Lower leg skin (tissue), 4 donors: ENCODE results near the gene PIGQ. TPM values are rescaled to one million over a fixed set of nuclear protein-coding genes. Genes with fewer than 3 reads are reported as not detected.

Experiments used
- DNase-seq, 2 donors: peaks; one replicate each; pipeline ENCODE4 v3.0.0-alpha.2; 2019; ENCODE audit warnings: low spot score in 2 of 2
- H3K4me3 ChIP-seq: fragments of 200-600 bp; sonication (generic); 2 replicates; pipeline ENCODE4 v1.5.1; 2017; ENCODE audit warnings: mild to moderate bottlenecking, low read depth; ENCODE audit not compliant: poor library complexity, severe bottlenecking
- CTCF ChIP-seq, 3 donors: fragments of 450-650 bp; IDR thresholded peaks; one replicate each; pipeline ENCODE4 v1.5.1; 2016; ENCODE audit warnings: antibody characterized with exemption in 3 of 3, mild to moderate bottlenecking in 3 of 3, moderate library complexity in 2 of 3
- POLR2A ChIP-seq, 2 donors: fragments of 450-650 bp; IDR thresholded peaks; one replicate each; pipeline ENCODE4 v1.6.1; 2016 to 2017; ENCODE audit warnings: antibody characterized with exemption in 2 of 2, mild to moderate bottlenecking in 1 of 2, moderate library complexity in 1 of 2
- WGBS, 2 donors: methylation state at CpG; one replicate each; pipeline ENCODE4 v1.1.5; 2018; 5-methylcytosine and 5-hydroxymethylcytosine counted together
- intact Hi-C: fragments of 100-400 bp; cut with DNase I; formaldehyde crosslinking; loops from one replicate; pipeline ENCODE4 v1.15.0; 2023; ENCODE audit warnings: low total_unique reads
- total RNA-seq, 4 donors: library from RNA; depleted of rRNA; stranded (reverse); fragments of >200 nt; gene quantifications; one replicate each; pipeline ENCODE4 v1.1.0, GENCODE V29; 2016

The PIGQ gene
- total RNA-seq, 4 donors from 2014 or later = 33.2 to 46.1 (median 43.5) TPM

- no peak for DNase-seq
- intact Hi-C loops = no loop called here
- TF ChIP-seq POLR2A (IDR thresholded peaks at IDR 0.05) (no peak), CTCF (IDR thresholded peaks at IDR 0.05) (no peak)
- WGBS, 2 donors = 60 to 64% methylated on average over 7 of the region's 7 CpGs
- H3K4me3 ChIP-seq = no peak overlapping the region
Measured at GRCh38 chr16:600781-601180, 31.0 kb downstream of the PIGQ start.

- intact Hi-C loops = no loop called here
- TF ChIP-seq CTCF (IDR thresholded peaks at IDR 0.05) (no peak), POLR2A (IDR thresholded peaks at IDR 0.05) (no peak)
- H3K4me3 ChIP-seq = no peak overlapping the region
- WGBS, 2 donors = 74 to 76% methylated on average over 5 of the region's 5 CpGs
- DNase-seq = no peak
Measured at GRCh38 chr16:603933-604332, 34.2 kb downstream of the PIGQ start.

- TF ChIP-seq POLR2A (IDR thresholded peaks at IDR 0.05) = no peak
- WGBS, 2 donors = 86 to 91% methylated on average over 14 to 21 of the region's 22 CpGs
Measured at GRCh38 chr16:606656-607307, 37.0 kb downstream of the PIGQ start.

DNA sequence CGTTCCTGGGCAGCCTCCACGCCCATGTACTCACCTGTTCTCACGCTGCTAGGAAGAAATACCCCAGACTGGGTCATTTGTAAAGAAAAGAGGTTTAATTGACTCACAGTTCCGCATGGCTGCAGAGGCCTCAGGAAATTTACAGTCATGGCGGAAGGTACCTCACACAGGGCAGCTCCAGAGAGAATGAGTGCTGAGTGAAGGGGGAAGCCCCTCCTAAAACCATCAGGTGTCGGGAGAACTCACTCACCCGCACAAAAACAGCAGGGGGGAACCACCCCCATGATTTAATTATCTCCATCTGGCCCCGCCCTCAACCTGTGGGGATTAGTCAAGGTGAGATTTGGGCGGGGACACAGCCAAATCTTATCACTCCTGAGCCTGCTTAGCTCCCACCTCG, 38.3 kb downstream of the PIGQ start:
- intact Hi-C loops = no loop called here
- no peak overlapping the region for H3K4me3 ChIP-seq
- TF ChIP-seq POLR2A (IDR thresholded peaks at IDR 0.05) = no peak
- no peak for TF ChIP-seq CTCF (IDR thresholded peaks at IDR 0.05)
- 76 to 80% methylated on average over 10 of the region's 10 CpGs for WGBS, 2 donors
- no peak for DNase-seq

More at GRCh38 chr16:606656-607307, 37.0 kb downstream of the PIGQ start:
- no peak overlapping the region for H3K4me3 ChIP-seq
- no peak for DNase-seq
- intact Hi-C loops = no loop called here

DNA sequence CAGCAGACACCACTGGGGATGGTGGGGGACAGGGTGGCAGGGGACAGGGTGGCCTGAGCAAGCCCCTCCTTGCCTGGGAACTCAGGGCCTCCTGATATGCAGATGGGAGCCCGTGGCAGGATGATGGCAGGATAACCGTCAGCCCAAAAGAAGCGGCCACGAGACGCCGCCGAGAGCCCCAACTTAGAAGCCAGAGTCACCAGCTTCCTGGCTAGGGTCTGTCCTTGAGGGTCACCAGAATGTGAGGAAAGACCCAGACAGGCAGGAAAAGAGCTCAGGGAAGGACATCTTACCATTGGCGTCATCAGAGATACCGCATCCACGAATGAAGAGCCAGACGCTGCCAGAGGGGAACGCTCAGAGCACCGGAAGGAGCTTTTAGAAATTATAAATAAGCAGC, 39.5 kb downstream of the PIGQ start:
- DNase-seq = no peak
- intact Hi-C loops = no loop called here
- TF ChIP-seq CTCF (IDR thresholded peaks at IDR 0.05) = no peak
- TF ChIP-seq POLR2A (IDR thresholded peaks at IDR 0.05) = no peak
- 90 to 91% methylated on average over 13 of the region's 13 CpGs for WGBS, 2 donors
- H3K4me3 ChIP-seq = no peak overlapping the region

- DNase-seq = no peak
- 91% methylated on average over 8 to 14 of the region's 14 CpGs for WGBS, 2 donors
- no peak overlapping the region for H3K4me3 ChIP-seq
- intact Hi-C loops = no loop called here
- TF ChIP-seq POLR2A (IDR thresholded peaks at IDR 0.05) (no peak), CTCF (IDR thresholded peaks at IDR 0.05) (no peak)
Measured at GRCh38 chr16:609984-610383, 40.2 kb downstream of the PIGQ start.
